HAP-1 (cell line): ENCODE results near the gene MED27.

Experiments
- DNase-seq, 2 experiments: peaks; one replicate each; pipeline ENCODE4 v3.0.0-alpha.2; 2016 to 2020; ENCODE audit warnings: low spot score in 2 of 2
- H3K27me3 ChIP-seq: fragments of 250-450 bp; sonication (Bioruptor Pico); 2 replicates; pipeline ENCODE4 v1.5.1; 2020; ENCODE audit warnings: low read depth, mild to moderate bottlenecking, moderate library complexity
- H3K36me3 ChIP-seq: fragments of 250-450 bp; sonication (Bioruptor Pico); replicated peaks from 2 replicates; pipeline ENCODE4 v1.5.1; 2020; ENCODE audit warnings: mild to moderate bottlenecking
- H3K4me1 ChIP-seq: fragments of 250-450 bp; sonication (Bioruptor Pico); 2 replicates; pipeline ENCODE4 v1.5.1; 2020; ENCODE audit warnings: mild to moderate bottlenecking
- H3K4me3 ChIP-seq: fragments of 250-450 bp; sonication (Bioruptor Pico); 2 replicates; pipeline ENCODE4 v1.5.1; 2020; ENCODE audit warnings: mild to moderate bottlenecking, moderate library complexity
- H3K9me3 ChIP-seq: fragments of 250-450 bp; sonication (Bioruptor Pico); 2 replicates; pipeline ENCODE4 v1.5.1; 2020; ENCODE audit warnings: mild to moderate bottlenecking, moderate library complexity
- in situ Hi-C: fragments of 300-500 bp; cut with MboI; formaldehyde crosslinking; loops from 3 replicates; pipeline ENCODE4 v1.14.3; 2020; ENCODE audit warnings: low sequenced_read_pairs, inconsistent platforms, mixed read lengths

Gene MED27

GRCh38 chr9:131823701-131824146 is 255.9 kb downstream of the MED27 start:
- no peaks in the 10 kb centered on the region for H3K27me3 ChIP-seq
- no peaks in the 10 kb centered on the region for H3K36me3 ChIP-seq
- in situ Hi-C loops = no loop called here
- no peak for DNase-seq
- H3K4me3 ChIP-seq = no peak overlapping the region
- H3K4me1 ChIP-seq = no peaks in the 10 kb centered on the region; the same call in 1 of the 2 replicates
- no peaks in the 10 kb centered on the region for H3K9me3 ChIP-seq

GRCh38 chr9:131818089-131818488 is 261.6 kb downstream of the MED27 start:
- no peak overlapping the region for H3K4me3 ChIP-seq
- no peak for DNase-seq
- no peaks in the 10 kb centered on the region for H3K9me3 ChIP-seq
- no peaks in the 10 kb centered on the region; the same call in 1 of the 2 replicates for H3K4me1 ChIP-seq
- in situ Hi-C loops = no loop called here
- H3K27me3 ChIP-seq = no peaks in the 10 kb centered on the region
- no peaks in the 10 kb centered on the region for H3K36me3 ChIP-seq

GRCh38 chr9:131817627-131818026 is 262.0 kb downstream of the MED27 start:
- no peaks in the 10 kb centered on the region; the same call in 1 of the 2 replicates for H3K4me1 ChIP-seq
- H3K4me3 ChIP-seq = no peak overlapping the region
- H3K36me3 ChIP-seq = no peaks in the 10 kb centered on the region
- in situ Hi-C loops = no loop called here
- H3K27me3 ChIP-seq = no peaks in the 10 kb centered on the region
- peak in 1 of 2 experiments; percentile 49 for DNase-seq
- no peaks in the 10 kb centered on the region for H3K9me3 ChIP-seq

GRCh38 chr9:131817073-131817472 is 262.6 kb downstream of the MED27 start:
- Histone ChIP-seq H3K27me3 (no peaks in the 10 kb centered on the region), H3K4me3 (no peak overlapping the region), H3K9me3 (no peaks in the 10 kb centered on the region), H3K4me1 (no peaks in the 10 kb centered on the region; the same call in 1 of the 2 replicates), H3K36me3 (no peaks in the 10 kb centered on the region)
- in situ Hi-C loops = no loop called here
- no peak for DNase-seq

GRCh38 chr9:131815970-131816873 is 263.4 kb downstream of the MED27 start:
- in situ Hi-C loops = no loop called here
- H3K4me3 ChIP-seq = no peak overlapping the region
- no peaks in the 10 kb centered on the region for H3K27me3 ChIP-seq
- no peaks in the 10 kb centered on the region; the same call in 1 of the 2 replicates for H3K4me1 ChIP-seq
- DNase-seq = no peak
- H3K9me3 ChIP-seq = no peaks in the 10 kb centered on the region
- H3K36me3 ChIP-seq = no peaks in the 10 kb centered on the region

GRCh38 chr9:131814707-131815106 is 265.0 kb downstream of the MED27 start:
- in situ Hi-C loops = no loop called here
- H3K4me3 ChIP-seq = no peak overlapping the region
- H3K4me1 ChIP-seq = no peaks in the 10 kb centered on the region
- H3K9me3 ChIP-seq = no peaks in the 10 kb centered on the region
- H3K27me3 ChIP-seq = no peaks in the 10 kb centered on the region
- no peaks in the 10 kb centered on the region for H3K36me3 ChIP-seq
- DNase-seq = no peak

GRCh38 chr9:131813116-131813515 is 266.6 kb downstream of the MED27 start:
- no peak for DNase-seq
- Histone ChIP-seq H3K4me3 (no peak overlapping the region), H3K9me3 (no peaks in the 10 kb centered on the region), H3K27me3 (no peaks in the 10 kb centered on the region), H3K36me3 (no peaks in the 10 kb centered on the region), H3K4me1 (no peaks in the 10 kb centered on the region)
- in situ Hi-C loops = no loop called here

GRCh38 chr9:131812116-131812790 is 267.4 kb downstream of the MED27 start:
- H3K9me3 ChIP-seq = no peaks in the 10 kb centered on the region
- no peak for DNase-seq
- H3K4me1 ChIP-seq = no peaks in the 10 kb centered on the region
- no peak overlapping the region for H3K4me3 ChIP-seq
- no peaks in the 10 kb centered on the region for H3K27me3 ChIP-seq
- no peaks in the 10 kb centered on the region for H3K36me3 ChIP-seq
- in situ Hi-C loops = no loop called here

GRCh38 chr9:131811405-131811804 is 268.3 kb downstream of the MED27 start:
- Histone ChIP-seq H3K27me3 (no peaks in the 10 kb centered on the region), H3K4me1 (no peaks in the 10 kb centered on the region), H3K9me3 (no peaks in the 10 kb centered on the region), H3K36me3 (no peaks in the 10 kb centered on the region), H3K4me3 (no peak overlapping the region)
- DNase-seq = no peak
- in situ Hi-C loops = no loop called here

- Histone ChIP-seq H3K27me3 (no peaks in the 10 kb centered on the region), H3K9me3 (no peaks in the 10 kb centered on the region), H3K4me1 (no peaks in the 10 kb centered on the region), H3K4me3 (no peak overlapping the region), H3K36me3 (no peaks in the 10 kb centered on the region)
- DNase-seq = no peak
- in situ Hi-C loops = no loop called here
Measured at GRCh38 chr9:131810351-131811170, 269.1 kb downstream of the MED27 start.
